Daoy (cell line): Measurements from ENCODE around the gene GPR45. TPM values are rescaled to one million over a fixed set of nuclear protein-coding genes. Genes with fewer than 3 reads are reported as not detected.

ENCODE experiments used
- DNase-seq: peaks from one replicate; pipeline ENCODE4 v3.0.0-alpha.2; 2015; ENCODE audit warnings: low read depth
- total RNA-seq: library from RNA; depleted of rRNA; stranded (reverse); fragments of >200 nt; shearing (Covaris generic); gene quantifications from 2 replicates; pipeline ENCODE4 v1.2.3, GENCODE V29; 2014

GPR45 gene
- total RNA-seq, 1 experiment from 2014 or later, result not detected

DNA sequence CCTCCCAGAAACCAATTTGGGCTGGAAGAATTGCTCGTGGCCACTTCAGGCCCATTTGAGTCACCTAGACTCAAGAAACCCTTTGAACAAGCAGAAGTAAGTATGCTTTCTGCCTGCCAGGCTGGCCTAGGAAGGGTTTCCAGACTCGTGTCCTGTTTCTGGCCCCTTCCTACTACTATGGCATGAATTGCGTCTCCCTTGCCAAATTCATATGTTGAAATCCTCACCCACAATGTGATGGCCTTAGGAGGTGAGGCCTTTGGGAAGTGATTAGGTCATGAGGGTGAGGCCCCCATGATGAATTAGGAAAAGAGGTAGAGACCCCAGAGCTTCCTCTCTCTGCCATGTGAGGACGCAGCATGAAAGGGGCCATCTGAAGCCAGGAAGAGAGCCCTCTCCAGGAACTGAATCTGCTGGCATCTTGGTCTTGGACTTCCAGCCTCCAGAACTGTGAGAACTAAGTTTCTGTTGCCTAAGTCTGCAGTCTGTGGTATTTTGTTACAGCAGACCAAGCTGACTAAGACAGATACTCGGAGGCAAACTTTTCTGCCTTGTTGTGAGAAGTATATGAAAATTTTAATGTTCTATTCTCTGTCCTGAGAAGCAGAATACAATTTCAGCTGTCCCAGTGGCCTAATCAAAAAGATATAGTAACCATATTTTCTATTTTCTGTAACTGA lies 13.1 kb downstream of the GPR45 start:
- DNase-seq, result no peak

DNA sequence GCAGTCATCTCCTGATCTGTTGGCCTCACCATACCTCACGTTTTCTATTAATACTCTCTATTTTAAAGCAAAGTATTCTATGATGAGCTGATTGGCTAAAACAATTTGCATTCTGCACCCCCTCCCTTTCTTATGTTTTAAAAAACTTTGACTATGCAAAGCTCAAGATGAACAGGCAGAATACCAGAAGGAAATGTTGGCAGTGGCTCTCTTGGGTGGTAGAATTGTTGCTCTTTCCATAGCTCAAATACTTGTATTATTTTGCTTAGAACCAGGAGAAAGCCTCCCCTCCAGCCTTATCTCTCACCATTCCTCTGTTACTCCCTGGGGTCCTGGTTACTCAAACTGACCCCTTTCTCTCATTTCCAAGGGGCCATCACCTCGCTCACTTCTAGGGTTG lies 14.4 kb downstream of the GPR45 start:
- no peak for DNase-seq

DNA sequence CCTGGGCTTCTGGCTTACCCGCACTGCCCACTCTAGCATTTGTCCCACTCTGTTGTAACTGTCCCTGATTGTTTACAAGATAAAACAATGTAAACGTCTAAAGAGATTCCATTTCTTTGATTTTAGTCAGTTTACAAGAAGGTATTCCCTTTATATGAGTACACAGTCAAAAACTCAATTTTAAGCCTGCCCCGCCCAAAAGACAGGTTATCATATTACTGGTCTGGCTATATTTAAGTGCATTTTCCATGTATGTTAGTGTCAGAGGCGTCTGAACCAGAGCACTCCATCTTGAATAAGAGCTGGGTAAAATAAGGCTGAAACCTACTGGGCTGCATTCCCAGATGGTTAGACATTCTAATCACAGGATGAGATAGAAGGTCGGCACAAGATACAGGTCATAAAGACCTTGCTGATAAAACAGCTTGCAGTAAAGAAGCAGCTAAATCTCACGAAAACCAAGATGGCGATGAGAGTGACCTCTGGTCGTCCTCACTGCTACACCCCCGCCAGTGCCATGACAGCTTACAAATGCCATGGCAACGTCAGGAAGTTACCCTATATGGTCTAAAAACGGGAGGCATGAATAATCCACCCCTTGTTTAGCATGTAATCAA lies 15.0 kb downstream of the GPR45 start:
- peak; percentile 58 for DNase-seq

DNA sequence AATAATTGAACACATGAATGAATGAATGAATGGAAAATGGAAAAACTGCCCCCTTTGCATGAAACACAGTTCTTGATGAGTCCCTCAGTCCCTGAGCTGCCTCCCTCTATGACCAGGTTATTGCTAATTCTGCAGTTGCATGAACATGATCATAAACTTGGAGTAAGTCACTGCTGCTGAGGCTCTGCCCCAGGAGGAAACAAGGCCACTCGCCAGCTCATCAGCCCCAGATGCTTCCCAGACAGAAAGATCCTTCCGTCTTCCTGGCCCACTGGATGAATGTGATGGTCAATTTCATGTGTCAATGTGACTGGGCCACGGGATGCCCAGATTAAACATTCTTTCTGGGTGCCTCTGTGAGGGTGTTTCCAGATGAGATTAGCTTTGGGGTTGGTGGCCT lies 16.4 kb downstream of the GPR45 start:
- DNase-seq, result peak; percentile 35

DNA sequence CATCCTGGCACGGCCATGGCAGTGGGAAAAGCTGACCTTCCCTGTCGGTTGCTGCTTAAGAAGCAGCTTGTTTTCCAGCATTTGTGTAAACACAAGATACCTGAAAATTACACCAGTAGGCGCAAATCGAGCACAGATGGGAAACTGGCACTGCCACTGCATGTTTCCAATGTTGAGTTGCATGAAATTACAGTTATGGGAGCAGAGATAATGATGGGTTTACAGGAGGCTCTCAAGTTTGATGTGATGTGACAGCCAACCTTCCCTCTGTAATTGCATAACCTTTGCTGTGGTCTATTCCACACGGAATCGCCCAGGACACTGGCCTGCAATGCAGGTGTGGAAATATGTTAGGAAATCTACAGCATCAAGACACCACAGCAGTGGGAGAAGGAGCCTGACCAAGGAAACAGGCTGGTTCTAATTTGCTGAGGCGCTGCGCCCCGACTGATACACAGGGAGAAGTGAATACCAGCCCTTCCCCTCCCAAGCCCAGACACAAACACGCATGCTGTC lies 17.4 kb downstream of the GPR45 start:
- DNase-seq, result no peak

DNA sequence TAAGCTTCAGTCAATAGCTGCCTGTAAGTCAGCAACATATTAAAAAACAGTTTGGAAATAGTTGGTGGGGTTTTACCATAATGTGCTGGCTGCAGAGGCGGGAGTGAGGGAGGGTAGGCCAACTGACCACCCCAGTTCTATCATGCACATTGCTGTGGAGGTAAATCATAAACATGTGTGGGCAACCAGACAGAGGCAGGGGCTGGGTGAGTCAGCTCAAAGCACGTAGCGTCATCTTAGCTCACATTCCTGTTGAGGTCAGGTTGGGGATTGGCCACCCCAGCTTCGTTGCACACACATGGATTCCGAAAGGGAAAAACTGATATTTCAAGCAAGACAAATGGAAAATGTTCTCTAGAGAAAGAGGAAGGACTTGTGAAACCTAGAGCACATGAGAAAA lies 19.5 kb downstream of the GPR45 start:
- peak; percentile 93 for DNase-seq

GRCh38 chr2:105262651-105263091 lies 21.1 kb downstream of the GPR45 start:
- DNase-seq, result no peak

DNA sequence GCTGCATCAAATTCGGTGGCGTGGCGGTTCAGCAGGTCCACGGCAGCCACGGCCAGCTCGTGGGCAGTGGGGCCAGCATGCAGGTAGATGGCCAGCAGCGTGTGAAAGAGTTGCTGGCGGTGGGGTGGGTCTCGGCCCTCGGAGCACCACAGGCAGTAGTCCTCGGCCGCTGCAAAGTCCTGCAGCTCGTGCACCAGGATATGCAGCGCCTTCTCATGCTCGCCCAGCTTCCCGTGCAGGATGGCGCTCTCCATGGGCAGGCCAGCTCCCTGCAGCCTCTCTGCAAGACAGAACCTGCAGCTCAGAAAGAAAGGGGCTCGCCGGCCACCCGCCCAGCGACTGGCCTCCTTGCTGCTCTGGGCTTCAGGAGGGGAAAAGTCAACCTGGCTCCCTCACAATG lies 27.9 kb downstream of the GPR45 start:
- DNase-seq, result no peak

GRCh38 chr2:105271393-105272045 lies 30.0 kb downstream of the GPR45 start:
- DNase-seq, result no peak

DNA sequence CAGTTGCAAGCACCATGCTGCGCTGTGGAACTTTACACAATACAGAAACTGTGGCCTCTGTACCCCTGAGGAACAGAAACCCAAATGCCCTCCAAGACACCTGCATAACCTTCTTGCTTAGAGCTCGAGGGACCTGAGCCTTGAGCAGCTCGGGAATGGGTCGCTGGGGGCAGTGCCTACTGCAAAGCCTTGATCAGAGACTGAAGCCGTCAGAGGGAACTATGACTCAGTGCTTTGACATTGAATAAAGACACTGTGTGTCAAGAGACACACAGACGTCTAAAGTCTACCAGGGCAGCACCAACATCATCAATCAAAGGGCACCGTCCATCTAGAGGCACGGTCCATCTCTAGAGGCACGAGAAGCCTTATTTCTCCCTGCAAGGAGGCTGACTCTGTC lies 30.6 kb downstream of the GPR45 start:
- DNase-seq, result no peak

DNA sequence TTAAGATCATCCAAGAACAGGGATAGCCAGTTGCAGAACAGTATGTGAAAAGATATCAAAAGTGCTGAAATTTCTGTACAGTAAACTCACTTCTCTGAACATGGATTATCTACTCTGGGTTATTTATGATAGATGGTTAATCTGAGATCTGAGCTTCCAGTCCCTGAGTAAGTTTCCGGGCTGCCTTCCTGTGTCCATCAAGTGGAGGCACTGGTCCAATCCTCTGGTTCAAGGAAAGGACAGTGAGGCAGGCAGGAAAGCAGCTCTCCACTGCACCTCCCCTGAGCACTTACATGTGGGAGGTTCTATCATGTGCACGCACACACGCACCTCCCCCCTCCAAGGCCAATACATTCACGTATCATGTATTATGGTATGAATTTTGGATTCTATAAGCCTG lies 32.5 kb downstream of the GPR45 start:
- DNase-seq, result no peak

- no peak for DNase-seq
Observed at GRCh38 chr2:105278654-105279053, 37.1 kb downstream of the GPR45 start.

- no peak for DNase-seq
Observed at GRCh38 chr2:105279126-105279525, 37.6 kb downstream of the GPR45 start.

DNA sequence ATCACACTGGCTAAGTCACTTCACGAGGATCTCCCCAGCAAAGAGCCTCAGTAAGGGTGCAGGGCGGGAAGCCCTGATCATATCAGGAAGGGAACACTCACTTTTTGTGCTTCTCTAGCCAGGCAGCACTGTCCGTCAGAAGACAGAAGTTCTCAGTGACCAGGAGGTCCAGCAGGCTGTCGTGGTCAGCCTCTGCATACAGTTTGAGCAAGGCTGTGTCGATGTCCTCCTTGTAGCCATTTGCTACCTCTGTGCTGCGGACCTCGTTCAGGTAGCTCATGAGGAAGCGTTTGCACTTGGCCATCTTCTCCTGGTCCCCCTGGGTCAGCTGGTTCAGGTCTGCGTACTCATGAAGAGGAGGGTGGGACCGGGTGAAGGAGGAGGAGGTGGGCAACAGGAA lies 38.7 kb downstream of the GPR45 start:
- no peak for DNase-seq

DNA sequence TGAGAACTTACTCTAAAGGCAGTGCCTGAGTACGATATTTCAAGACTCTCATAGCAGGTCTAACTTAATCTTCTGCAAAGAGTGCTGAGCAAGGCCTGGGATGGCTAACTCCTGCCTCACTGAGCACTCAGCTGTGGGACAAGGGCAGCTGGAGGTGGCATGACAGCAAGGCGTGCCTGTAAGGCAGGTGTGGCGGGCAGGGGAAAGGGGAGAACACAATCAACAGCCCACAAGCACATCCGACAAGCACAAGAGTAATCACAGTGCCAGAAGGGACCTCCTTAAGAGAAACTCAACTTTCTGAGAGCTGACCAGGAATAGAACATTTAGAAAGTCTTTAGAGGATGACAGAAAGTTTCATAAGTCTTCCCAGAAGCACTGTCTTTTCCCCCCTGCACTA lies 42.0 kb downstream of the GPR45 start:
- DNase-seq, result no peak

DNA sequence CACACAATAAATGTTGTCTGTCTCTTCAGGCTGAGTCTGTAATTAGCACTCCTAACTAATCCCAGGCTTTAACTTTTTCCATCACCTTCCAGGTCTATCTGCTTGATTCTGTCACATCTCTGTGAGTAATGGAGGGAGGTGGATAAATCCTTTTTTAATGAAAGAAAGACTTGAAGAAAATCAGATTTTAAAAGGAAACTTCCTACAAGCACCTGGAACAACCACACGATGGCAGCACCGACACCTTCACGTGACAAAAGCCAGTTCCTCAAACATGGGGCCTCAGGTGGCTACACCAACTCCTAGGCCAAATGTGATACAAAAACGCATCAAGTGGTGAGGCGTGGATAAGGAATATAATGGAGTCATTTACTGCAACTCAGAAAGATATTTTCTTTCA lies 46.1 kb downstream of the GPR45 start:
- DNase-seq, result peak; percentile 65

DNA sequence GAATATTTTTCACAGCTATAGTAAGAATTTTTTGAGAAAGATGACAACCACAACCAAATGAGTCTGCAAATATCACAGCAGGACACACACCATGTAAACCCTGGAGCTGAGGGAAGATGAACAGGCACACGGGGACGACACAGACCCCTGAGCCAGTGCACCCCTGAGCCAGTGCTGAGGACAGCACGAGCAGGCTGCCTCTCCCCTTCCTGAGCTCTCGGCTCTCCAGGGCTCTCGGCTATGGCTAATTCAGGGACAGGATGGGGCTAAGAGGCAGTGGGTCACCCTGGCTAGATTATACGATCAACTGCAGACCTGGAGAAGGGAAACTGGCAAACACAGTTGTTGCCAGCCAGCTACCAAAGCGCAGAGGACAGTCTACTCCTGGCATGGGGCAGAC lies 46.6 kb downstream of the GPR45 start:
- no peak for DNase-seq

GRCh38 chr2:105290981-105291660 lies 49.6 kb downstream of the GPR45 start:
- no peak for DNase-seq

DNA sequence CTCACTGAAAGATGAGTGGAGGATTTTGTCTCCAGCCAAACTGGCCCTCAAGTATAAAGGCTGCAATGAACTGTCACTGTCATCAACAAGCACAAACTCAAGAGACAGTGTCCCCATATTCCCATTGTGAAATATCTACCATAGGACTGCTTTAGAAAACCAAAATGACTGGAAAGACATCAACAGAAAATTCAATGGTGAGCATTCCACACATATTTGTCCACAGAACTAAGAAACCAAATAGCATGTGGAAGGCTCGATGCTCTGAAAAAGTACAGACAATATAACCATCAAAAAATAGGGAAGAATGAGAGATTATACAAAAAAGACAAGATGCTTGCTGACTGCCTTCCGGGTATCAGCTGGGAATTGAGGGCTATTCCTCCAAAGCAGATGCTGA lies 50.4 kb downstream of the GPR45 start:
- no peak for DNase-seq
